A172 (cell line): ENCODE measurements around the gene FCHO2. TPM values are rescaled to one million over a fixed set of nuclear protein-coding genes. Genes with fewer than 3 reads are reported as not detected.
"Not testable (repeated sequence)": the region's sequence is repeated elsewhere in the genome, so short reads cannot be mapped to it uniquely, and the experiment has no call there.

Experiments
- DNase-seq: peaks from one replicate; pipeline ENCODE4 v3.0.0-alpha.2; 2015; ENCODE audit warnings: low spot score
- total RNA-seq: library from RNA; depleted of rRNA; stranded (reverse); fragments of >200 nt; shearing (Covaris generic); gene quantifications from 2 replicates; pipeline ENCODE4 v1.2.3, GENCODE V29; 2014; rRNA removed

The FCHO2 gene, protein sequence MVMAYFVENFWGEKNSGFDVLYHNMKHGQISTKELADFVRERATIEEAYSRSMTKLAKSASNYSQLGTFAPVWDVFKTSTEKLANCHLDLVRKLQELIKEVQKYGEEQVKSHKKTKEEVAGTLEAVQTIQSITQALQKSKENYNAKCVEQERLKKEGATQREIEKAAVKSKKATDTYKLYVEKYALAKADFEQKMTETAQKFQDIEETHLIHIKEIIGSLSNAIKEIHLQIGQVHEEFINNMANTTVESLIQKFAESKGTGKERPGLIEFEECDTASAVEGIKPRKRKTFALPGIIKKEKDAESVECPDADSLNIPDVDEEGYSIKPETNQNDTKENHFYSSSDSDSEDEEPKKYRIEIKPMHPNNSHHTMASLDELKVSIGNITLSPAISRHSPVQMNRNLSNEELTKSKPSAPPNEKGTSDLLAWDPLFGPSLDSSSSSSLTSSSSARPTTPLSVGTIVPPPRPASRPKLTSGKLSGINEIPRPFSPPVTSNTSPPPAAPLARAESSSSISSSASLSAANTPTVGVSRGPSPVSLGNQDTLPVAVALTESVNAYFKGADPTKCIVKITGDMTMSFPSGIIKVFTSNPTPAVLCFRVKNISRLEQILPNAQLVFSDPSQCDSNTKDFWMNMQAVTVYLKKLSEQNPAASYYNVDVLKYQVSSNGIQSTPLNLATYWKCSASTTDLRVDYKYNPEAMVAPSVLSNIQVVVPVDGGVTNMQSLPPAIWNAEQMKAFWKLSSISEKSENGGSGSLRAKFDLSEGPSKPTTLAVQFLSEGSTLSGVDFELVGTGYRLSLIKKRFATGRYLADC
- total RNA-seq = 9.1 and 12.9 TPM in 2 replicates

DNA sequence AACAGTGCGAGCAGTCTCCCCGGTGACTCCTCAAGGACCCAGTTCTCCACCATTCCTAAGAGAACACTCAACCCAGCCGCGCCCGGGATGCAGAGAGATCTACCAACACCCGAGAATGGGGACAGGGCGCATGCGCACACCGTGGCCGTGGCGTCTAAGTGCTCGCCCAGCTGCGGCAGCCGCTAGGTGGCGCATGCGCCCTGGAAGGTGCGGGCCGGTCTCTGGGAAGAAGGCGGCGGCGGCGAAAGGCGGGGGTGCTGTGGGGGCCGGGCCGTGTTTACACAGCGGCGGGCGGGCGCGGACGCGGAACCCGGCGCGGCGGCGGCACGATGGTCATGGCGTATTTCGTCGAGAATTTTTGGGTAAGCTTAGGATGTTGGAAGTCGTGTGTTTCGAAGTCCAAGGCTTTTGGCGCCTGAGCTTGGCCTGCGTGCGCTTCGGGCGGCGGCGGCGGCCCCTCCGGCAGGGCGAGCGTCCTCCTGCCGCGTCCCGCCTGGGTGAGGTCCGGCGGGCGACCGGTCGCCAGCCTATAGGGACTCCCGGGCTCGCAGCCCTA is at the start of gene FCHO2:
TSS of gene FCHO2 (plus strand) at position 274 of the 556 bp plus-strand sequence. CDS start at position 330, 56 bp downstream.
- peak; percentile 96 for DNase-seq

DNA sequence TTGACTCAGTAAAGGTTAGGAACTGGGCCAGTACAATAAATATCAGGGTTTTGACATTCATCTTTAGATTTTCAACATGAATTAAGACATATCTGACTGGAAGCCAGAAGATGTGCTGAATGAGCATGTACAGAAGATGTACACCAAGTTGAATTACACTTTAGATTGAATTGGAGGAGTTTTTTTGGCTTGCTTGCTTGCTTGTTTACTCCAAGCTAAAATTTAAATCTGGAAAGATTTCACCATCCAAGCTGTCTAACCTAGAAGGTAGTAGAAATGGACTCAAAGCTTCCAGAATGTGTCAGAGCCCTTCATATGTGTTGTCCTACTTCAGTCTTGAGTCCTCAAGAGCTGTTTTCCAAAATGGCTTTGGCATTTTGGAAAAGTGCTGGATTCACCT is 49.0 kb upstream of the FCHO2 start:
- no peak for DNase-seq

DNA sequence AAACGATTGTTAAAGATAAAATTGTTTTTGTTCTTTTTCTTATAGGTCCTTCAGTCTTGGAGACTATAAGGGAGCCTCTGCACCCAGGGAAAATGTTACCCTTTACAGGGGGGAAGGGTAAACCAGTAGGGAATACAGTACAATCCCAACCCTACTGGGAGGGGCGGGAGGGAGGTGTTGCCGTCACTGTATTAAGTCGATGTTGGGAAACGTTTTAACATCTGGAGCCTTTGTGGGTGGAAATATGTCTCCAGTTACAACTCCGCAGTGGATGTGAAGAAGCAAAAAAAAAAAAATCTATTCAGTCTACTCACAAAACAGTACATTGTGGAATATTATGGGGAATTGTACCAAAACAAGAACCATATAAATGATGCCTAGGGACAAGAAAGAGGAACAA is 47.2 kb upstream of the FCHO2 start:
- no peak for DNase-seq

DNA sequence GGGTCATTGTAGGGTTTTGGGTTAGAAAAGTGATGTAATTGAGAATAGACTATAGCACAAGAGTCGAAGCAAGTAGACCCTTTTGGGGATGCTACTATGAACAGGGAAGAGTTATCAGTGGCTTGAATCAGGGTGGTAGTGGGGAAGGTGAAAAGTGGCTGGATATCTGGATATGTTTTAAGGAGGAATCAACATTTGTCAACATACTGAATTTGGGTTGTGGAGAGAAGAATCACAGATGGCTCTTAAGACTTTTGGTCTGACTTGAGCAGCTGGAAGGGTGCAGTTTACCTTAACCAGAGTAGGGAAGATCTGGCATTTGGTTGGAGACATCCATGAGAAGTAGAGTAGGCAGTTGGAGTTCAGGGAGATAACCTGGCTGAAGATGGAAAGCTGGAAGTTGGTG is 38.5 kb upstream of the FCHO2 start:
- no peak for DNase-seq

DNA sequence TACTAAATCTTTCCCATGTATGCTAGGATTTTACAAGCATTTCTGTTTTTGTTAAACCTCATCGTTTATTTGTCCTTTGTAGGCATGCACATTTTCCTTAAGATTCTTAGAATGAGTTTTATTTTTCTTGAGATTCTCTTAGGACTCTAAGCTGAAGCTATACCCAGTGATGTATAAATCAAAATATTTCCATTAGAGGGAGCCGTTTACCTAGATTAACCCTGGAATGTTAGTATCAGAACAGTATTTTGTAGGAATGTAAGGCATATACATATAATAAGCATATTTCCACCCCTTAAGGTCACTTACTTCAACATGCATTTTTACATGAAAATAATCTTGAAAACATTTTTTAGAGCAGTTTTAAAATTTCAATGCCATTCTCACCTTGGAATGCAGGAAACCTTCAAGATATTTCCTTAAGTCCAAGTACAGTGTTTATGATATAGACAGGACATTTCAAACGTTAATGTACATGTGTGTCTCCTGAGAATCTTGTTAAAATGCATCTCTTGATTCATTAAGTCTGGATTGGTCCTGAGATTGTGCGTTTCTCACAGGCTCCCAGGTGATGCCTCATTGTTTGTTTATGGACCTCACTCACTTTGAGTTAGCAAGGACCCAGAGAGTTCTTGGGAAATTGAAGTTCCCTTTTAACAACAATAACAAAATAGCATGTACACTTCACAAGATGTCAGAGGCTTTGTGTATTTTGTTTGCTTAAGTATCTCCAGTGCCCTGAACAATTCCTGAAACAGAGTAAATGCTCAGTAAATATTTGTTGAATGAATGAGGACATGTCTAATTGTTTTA is 34.9 kb upstream of the FCHO2 start:
- peak; percentile 51 for DNase-seq

DNA sequence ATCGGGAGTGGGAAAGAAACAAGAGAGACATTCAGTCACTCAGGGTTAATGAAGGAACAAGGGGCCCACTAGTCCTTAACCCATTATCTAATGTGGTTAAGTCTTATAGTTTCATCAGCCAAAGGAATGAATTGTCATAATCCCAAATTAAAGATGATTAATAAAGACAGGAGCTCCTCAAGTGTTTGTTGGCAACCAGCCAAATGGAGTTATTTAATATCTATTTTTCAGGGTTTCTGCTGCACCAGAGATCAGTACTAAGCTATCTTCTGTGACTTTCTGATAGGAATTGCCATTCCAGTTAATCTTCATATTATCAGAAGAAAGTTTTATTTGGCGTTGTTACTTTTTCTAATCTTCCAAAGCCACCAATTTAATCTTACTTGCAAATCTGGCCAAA is 34.0 kb upstream of the FCHO2 start:
- DNase-seq = no peak

DNA sequence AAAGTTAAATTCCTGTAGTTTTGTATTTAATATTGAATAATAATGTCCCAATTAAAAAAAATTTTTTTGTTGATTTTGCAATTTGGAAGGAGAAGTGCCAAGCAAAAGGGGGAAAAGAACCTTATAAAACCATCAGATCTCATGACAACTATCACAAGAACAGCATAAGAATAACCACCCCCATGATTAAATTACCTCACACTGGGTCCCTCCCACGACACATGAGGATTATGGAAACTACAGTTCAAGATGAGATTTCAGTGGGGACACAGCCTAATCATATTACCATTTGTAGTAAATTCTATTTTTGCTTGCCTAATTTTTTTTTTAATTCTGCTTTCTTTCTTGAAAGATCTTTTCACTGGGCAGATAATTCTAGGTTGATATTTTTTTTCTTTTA is 33.4 kb upstream of the FCHO2 start:
- no peak for DNase-seq

DNA sequence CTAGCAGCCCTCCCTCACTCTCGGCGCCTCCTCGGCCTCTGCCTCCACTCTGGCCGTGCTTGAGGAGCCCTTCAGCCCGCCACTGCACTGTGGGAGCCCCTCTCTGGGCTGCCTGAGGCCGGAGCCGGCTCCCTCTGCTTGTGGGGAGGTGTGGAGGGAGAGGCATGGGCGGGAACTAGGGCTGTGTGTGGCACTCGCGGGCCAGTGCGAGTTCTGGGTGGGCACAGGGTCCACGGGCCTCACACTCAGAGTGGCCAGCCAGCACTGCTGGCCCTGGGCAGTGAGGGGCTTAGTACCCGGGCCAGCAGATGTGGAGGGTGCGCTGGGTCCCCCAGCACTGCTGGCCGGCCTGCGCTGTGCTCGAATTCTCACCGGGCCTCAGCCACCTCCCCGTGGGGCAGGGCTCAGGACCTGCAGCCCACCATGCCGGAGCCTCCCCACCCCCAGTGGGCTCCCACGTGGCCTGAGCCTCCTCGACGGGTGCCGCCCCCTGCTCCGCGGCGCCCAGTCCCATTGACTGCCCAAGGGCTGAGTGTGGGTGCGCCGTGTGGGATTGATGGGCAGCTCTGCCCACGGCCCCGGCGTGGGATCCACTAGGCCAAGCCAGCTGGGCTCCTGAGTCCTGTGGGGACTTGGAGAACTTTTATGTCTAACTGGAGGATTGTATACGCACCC is 30.4 kb upstream of the FCHO2 start:
- DNase-seq = no peak

DNA sequence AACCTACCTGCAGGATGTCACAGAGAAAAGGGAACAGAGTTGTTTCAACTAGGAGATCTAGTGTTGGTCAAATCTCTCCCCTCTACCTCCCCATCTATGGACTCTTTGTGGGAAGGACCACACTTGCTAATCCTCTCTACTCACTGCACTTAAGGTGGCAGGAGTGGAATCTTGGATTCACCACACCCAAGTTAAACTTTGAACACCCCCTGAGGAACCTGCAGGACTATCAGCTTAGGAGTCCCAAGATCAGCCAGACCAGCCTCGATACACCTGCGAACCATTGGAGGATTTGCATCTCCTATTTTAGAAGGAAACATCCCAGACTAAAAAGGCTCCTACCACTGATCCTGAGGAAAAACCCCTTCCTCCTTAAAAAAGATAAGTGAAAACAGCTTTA is 23.2 kb upstream of the FCHO2 start:
- DNase-seq = not testable (repeated sequence)

DNA sequence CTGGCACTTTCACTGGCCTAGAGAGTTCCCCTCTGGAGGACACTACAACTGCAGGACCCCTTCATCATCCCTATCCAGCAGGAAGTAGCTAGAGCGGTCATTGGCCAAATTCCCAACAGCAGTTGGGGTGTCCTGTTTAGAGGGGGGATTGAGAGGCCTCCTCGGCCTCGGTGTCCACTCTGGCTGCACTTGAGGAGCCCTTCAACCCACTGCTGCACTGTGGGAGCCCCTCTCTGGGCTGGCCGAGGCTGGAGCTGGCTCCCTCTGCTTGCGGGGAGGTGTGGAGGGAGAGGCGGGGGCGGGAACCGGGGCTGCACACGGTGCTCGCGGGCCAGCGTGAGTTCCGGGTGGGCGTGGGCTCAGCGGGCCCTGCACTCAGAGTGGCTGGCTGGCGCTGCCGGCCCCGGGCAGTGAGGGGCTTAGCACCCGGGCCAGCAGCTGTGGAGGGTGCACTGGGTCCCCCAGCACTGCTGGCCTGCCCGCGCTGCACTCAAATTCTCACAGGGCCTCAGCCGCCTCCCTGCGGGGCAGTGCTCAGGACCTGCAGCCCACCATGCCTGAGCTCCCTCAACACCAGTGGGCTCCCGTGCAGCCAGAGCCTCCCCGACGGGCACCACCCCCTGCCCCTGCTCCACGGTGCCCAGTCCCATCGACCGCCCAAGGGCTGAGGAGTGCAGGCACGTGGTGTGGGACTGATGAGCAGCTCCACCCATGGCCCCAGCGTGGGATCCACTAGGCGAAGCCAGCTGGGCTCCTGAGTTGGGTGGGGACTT is 20.7 kb upstream of the FCHO2 start:
- DNase-seq = not testable (repeated sequence)

DNA sequence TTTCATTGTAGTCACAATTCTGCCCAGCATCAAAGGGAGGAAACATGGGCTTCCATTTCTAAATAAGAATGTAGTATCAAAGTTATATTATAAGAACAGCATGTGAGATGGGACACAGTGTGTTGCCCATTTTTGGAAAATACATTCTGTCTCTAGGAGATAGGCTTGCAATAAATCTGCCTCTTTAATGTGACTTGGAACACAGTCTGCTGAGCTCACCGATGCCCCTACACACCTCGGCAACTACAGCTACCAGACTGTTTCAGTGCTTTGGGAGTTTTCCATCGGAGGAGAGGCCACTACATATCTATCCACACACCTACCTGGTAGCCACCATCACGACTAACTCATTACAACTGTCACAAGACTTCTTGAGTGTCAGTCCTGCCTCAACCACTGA is 18.9 kb upstream of the FCHO2 start:
- no peak for DNase-seq

DNA sequence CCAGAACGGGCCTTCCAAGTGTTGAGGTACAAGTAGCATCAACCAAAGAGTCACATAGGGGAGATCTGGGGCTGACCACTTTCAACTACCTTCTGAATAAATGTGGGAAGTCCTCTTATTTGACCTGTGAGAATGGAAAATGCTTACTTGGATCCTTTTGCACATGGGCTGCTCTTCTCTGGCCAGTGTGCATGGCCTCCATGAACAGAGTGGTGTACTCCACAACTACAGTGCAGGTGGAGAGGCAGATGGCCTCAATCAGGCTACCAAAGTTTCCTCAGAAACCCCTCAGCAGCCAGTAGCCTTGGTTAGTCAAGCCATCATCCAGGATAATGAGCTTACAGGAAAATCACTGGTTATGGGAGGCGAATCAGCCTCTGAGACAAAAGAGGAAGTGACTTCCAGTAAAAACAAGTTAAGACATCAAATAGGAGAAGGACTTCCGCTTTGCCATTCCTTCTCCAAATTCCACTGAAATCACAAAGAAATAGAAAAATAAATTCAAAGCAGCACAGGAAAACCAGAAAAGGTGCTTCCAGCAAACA is 18.3 kb upstream of the FCHO2 start:
- DNase-seq = no peak

DNA sequence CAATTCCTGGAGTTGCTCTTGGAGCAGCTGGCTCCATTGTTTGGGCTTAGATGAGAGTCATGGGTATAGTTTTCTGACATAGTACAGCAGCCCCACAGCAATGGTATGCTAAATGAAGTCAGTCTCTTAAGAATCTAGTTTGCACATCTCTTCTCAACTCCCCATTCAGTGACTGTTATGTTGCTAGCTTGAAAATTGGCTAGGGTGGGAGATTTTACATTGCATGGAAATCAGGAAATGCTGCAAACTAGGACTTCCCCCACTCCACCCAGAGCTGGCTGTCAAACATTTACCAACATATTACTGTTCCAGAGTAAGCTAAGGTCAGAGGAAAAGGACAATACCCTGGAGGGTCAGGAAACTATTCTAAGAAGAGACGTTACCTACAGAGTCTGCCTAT is 17.6 kb upstream of the FCHO2 start:
- no peak for DNase-seq

DNA sequence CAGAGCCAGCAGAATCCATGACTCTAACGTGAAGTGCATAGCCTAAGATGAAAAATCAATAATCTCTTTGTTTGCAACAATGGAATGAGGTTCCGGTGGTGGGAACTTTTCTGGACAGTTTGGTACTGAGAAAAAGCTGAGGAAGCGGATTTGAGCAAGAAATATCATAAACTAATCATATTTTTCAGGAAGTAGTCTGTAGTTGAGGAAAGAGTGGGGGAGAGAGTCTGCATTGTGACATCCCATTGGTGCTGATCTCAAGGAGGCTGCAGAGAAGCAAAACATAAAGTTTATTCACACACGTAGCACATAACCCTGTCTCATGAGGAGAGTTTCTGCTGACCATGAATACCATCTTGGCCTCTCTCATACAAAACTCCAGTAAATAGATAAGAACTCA is 15.8 kb upstream of the FCHO2 start:
- no peak for DNase-seq

DNA sequence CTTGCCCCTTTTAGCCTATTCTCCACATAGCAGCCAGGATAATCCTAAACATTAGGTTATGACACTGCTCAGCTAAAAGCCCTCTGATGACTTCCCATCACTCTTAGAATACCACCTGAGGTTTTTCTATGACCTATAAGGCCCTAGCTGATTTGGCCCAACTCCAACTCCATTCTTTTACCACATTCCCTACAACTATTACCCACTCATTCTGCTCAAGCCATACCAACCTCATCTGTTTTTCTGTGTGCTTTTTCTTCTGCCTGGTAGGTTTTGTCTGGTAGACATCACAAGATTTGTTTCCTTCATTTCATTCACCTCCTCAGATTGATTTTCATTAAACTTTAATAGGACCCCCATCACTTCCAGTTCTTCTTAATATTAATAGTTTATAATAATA is 12.5 kb upstream of the FCHO2 start:
- no peak for DNase-seq

DNA sequence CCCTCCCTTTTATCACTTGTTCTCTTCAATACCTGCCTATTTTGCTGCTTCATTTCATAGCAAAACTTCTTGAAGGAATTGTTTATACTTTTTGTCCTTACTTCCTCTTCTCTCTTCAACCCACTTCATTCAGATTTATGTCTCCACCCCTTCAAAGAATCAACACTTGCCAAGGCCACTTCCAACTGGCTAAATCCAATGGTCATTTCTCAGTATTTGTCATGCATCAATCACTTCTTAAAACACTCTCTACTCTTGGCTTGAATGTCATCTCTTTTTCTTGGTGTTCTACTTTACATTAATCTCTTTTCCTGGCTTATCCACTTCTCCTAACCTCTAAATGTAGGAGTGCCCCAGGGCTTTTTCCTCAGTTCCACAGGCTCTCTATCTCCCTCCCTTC is 8.3 kb upstream of the FCHO2 start:
- DNase-seq = no peak

DNA sequence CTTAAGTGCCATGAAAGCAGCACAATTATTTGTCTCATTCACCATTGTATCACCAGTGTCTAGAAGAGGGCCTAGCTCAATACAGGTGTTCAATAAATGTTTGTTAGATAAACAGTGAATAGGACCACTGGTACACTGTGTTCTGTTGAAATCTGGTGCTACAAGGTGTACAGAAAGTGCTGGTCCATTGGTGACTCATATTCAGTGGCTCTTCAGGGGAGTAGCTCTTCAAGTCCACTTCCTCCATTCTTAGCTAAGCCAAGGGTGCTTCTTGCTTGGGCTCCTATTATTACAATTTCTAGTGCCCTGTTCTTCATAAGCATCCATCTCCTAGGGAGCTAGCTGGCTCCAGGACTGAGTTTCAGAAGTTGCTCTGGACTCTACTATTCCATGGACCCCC is 6.4 kb upstream of the FCHO2 start:
- no peak for DNase-seq

DNA sequence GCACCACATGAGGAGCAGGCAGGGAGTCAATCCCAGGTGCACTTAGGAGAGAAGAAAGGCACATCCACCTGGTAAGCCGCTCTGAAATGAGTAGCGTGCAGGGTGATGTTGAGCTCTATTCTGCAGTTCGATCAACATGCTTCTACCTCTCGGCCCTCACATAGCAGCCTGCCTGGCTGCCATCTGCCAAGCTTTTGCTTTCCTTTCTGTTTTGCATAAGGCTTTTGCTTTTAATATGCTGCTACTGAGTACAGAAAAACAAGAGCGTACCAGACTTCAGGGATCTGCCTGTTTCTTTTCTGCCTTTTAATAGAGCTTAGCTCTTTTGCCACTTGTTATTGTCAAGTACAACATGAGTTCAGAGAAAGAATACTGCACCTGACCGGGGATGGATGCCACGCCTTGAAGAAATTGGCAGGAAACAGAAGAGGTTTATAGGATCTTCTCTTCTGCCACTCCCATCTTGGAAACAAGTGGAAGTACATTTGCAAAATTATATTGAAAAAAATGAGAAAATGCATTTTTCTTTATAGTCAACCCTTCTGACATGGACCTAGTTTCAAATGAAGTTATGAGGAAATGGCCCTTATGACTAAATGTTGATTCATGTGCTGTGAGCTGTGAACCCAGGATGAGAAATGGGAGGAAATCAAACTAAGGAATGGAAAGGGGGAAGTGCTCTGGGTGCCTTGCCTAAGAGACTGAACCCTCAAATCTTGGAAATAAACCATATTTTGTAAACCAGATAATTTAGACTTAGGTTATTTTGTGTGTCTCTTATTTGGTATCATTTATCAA is 4.0 kb upstream of the FCHO2 start:
- DNase-seq = peak; percentile 63

DNA sequence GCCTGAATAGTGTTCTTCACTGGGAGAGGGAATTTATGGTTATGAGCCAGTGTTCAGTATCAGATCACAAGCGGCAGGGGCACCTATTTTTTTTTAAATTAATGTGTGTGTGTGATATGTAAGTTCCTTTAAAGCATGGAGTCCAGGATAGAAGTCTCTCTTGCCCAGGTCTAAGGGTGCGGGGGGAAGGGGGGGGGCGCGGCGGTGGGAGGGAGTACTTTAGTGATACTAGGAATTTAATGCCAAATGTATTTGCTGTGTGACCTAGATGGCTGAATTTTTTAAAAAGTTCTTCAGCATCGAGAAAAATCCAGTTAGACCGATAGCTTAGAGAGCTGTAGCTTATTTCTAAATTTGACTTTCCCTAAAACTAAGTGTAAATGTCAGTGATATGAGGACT is 1.5 kb upstream of the FCHO2 start:
- DNase-seq = no peak
